HG03558 (cell line): ENCODE results near the gene TUBG2.
"Not testable (repeated sequence)": the region's sequence is repeated elsewhere in the genome, so short reads cannot be mapped to it uniquely, and the experiment has no call there.

Source experiments
- ATAC-seq: cut with Tn5 transposase; IDR thresholded peaks from one replicate; pipeline ENCODE4 v1.9.1; 2021; ENCODE audit warnings: moderate number of reproducible peaks; ENCODE audit not compliant: unreplicated experiment; ENCODE audit errors: extremely low read depth

The TUBG2 gene

GRCh38 chr17:42659079-42659931 lies at the start of gene TUBG2:
TUBG2 (plus strand) TSS chr17:42659284; CDS start chr17:42659504, 220 bp downstream.
- ATAC-seq, result no peak

GRCh38 chr17:42609814-42610801 lies 49.0 kb upstream of the TUBG2 start:
- not testable (repeated sequence) for ATAC-seq

GRCh38 chr17:42612013-42612412 lies 47.1 kb upstream of the TUBG2 start:
- ATAC-seq, result no peak

- ATAC-seq, result no peak
Observed at GRCh38 chr17:42613699-42614295, 45.3 kb upstream of the TUBG2 start.

GRCh38 chr17:42617956-42618431 lies 41.1 kb upstream of the TUBG2 start:
- no peak for ATAC-seq

- peak; percentile 52 for ATAC-seq
Observed at GRCh38 chr17:42618442-42619150, 40.5 kb upstream of the TUBG2 start.

GRCh38 chr17:42621987-42622386 lies 37.1 kb upstream of the TUBG2 start:
- ATAC-seq, result not testable (repeated sequence)

- no peak for ATAC-seq
Observed at GRCh38 chr17:42623271-42623670, 35.8 kb upstream of the TUBG2 start.

- ATAC-seq, result no peak
Observed at GRCh38 chr17:42623732-42624596, 35.1 kb upstream of the TUBG2 start.

- not testable (repeated sequence) for ATAC-seq
Observed at GRCh38 chr17:42627032-42627764, 31.9 kb upstream of the TUBG2 start.

- ATAC-seq, result no peak
Observed at GRCh38 chr17:42629411-42630009, 29.6 kb upstream of the TUBG2 start.

GRCh38 chr17:42632949-42633444 lies 26.1 kb upstream of the TUBG2 start:
- no peak for ATAC-seq

GRCh38 chr17:42639525-42640113 lies 19.5 kb upstream of the TUBG2 start:
- no peak for ATAC-seq

- ATAC-seq, result no peak
Observed at GRCh38 chr17:42640121-42640520, 19.0 kb upstream of the TUBG2 start.

GRCh38 chr17:42642336-42642735 lies 16.7 kb upstream of the TUBG2 start:
- ATAC-seq, result no peak

GRCh38 chr17:42647778-42648177 lies 11.3 kb upstream of the TUBG2 start:
- ATAC-seq, result no peak

GRCh38 chr17:42651392-42651791 lies 7.7 kb upstream of the TUBG2 start:
- ATAC-seq, result no peak
